GM21529 (cell line): ENCODE data around the gene HLA-DQA2.
"Not testable (repeated sequence)": the region's sequence is repeated elsewhere in the genome, so short reads cannot be mapped to it uniquely, and the experiment has no call there.

ENCODE experiments used
- ATAC-seq: cut with Tn5 transposase; IDR thresholded peaks from one replicate; pipeline ENCODE4 v1.9.1; 2021; ENCODE audit not compliant: unreplicated experiment

Gene HLA-DQA2

DNA sequence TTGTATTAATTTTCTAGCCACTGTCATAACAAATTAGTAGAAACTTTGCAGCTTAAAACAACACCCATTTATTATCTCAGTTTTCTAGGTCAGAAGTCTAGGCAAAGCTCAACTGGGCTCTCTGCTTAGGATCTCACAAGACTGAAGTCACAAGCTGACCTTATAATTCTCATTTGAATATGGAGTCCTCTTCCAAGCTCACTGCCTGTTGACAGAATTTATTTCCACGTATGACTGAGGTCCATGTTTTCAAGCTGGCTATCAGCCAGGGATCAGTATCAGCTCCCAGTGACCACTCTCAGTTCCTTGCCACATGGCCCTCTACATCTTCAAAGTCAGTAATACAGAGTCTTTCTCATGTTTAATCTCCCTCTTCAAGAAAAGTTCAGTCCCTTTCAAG, 33.9 kb downstream of the HLA-DQA2 start:
- ATAC-seq, result no peak

DNA sequence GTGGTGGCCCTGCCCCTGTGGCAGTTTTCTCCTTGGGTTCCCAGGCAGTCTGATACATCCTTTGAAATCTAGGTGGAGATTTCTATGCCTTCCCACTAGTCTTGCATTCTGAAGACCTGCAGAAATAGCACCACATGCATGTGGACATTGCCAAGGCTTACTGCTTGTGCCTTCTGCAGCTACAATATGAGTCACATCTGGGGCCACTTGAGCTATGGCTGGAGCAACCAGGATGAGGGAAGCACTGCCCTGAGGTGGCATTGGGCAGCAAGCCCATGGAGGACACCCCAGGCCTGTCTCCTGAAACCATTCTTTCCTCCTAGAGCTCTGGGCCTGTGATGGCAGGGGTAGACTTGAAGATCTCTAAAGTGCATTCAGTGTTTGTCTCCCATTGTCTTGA, 37.8 kb downstream of the HLA-DQA2 start:
- no peak for ATAC-seq

DNA sequence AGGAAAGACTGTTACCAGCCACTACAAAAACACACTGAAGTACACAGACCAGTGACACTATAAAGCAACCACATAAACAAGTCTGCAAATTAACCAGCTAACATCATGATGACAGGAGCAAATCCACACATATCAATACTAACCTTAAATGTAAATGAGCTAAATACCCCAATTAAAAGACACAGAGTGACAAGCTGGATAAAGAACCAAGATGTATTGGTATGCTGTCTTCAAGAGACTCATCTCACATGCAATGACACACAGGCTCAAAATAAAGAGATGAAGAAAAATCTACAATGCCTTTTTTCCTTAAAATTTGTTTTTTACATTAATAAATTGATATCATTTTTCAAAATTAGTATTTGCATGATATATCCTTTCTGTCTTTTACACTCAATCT, 41.7 kb downstream of the HLA-DQA2 start:
- not testable (repeated sequence) for ATAC-seq

DNA sequence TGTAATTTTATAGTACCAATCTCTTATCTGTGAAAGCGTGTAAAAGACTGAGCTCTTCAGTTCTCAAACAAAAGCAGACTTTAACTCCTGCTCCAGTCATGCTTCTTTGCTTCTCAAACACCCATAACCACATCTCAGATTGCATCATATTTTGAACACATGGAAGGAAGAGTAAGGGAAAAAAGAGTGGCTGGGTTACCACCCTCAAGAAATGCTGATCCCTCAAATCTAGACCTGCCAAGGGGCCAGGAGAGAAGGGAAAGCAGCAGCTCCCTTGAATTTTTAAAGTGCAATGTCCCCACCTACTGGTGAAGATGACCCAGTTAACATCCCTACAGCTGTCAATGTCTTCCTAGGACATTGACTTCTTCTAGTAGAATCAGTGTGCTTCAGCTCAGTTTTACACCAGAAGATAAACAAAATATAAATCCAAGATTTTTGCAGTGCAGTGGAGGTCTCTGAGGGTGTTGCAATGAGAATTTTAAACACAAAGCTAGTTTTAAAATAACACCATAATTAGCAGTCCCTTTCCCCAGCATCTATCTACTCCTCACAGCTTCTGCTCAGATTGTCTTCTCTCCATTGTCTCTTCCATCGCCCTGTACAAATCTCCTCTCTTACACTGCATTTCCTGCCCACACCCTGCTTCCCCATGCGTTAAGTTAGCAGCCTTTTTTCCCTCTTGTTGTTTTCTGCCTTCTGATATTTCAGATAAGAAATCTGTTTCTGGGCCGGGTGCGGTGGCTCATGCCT, 44.8 kb downstream of the HLA-DQA2 start:
- ATAC-seq, result no peak

DNA sequence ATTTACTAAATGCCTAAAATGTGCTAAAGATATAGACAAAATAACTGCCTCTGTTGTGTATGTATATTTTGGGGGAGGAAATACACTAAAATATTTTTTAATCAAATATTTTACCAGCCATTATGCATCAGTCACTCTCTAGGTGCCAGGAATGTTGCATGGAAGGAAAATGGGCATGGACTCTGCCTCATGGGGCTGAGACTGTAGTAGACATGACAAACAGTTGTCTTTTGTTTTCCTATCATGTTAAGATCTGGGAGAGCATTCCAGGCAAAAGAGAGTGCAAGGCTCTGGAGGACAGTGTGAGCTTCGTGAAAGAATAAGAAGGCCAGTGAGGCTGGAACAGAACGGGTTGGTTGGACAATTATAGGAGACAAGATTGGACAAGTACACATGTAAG, 49.1 kb downstream of the HLA-DQA2 start:
- no peak for ATAC-seq

DNA sequence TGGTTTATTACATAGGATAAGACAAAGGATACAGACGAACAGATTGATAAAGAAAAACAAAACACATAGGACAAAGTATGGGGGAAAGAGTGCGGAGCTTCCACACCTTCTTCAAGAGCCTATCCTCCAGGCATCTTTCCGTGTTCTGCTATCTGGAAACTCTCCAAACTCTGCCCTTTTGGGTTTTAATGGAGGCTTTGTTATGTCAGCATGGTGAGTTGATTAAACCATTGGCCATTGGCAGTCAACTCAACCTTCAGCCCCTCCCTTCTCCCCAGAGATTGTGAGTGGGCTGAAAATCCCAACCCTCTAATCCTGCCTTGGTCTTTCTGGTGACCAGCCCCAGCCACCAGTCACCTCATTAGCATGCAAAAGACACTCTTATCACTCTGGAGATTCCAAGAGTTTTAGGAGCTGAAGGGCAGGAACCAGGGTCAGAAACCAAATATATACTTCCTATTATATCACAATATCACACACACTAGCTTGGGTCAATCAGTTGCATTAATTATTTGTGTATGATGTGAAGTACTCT, 51.8 kb downstream of the HLA-DQA2 start:
- no peak for ATAC-seq

DNA sequence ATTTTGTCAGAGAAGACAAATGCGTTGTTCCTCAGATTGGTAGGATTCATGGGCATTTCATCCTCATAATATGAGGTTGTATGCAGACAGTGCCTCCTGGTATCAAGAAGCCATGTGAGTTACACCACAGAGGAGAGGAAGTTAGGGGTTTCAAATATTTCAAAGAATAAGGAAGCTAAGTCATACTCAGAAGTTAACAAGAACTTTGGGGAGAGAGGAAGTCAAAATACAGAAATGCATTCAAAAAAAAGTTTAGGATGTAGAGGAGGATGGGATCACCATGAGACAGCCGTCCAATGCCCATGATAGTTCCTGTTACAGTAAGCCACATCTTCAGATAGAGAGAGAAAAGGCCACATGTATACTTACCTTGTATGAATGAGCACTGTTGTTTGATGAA, 53.3 kb downstream of the HLA-DQA2 start:
- no peak for ATAC-seq
